Right lung (tissue), 10 donors: ENCODE results near the gene POLG2. TPM values are rescaled to one million over a fixed set of nuclear protein-coding genes. Genes with fewer than 3 reads are reported as not detected.

Experiments
- DNase-seq, 2 donors: peaks; one replicate each; pipeline ENCODE4 v3.0.0-alpha.2; 2013
- long read RNA-seq, 8 donors: transcript quantifications; one replicate each; lab custom pipeline, GENCODE V29; 2026
- polyA plus RNA-seq, 5 donors: library from polyadenylated mRNA; unstranded; fragments of 120-200 nt; gene quantifications; one replicate each; pipeline versions ENCODE4 v1.2.1 to v1.2.3, GENCODE V29; 2013; ENCODE audit warnings: inconsistent platforms in 1 of 5, low replicate concordance in 1 of 5; ENCODE audit not compliant: insufficient read length in 5 of 5, insufficient read depth in 1 of 5

Gene POLG2
- polyA plus RNA-seq, result 10 to 100 TPM; 32.5 to 63.5 (median 47.6) TPM
- long read RNA-seq, donor 1, transcript POLG2-201 (8 exons, 1,564 nt), result major isoform, 6 of 44 reads
- long read RNA-seq, donor 1, partial matches to known transcripts, result 37 of 44 reads
- long read RNA-seq, donor 1, other reads (novel, unspliced or antisense), result 0 of 44 reads
- long read RNA-seq, donor 2, partial matches to known transcripts, result 0 of 2 reads
- long read RNA-seq, donor 2, other reads (novel, unspliced or antisense), result 0 of 2 reads
- long read RNA-seq, donor 3, partial matches to known transcripts, result 0 of 4 reads
- long read RNA-seq, donor 3, other reads (novel, unspliced or antisense), result 0 of 4 reads
- long read RNA-seq, donor 4, partial matches to known transcripts, result 0 of 5 reads
- long read RNA-seq, donor 4, other reads (novel, unspliced or antisense), result 0 of 5 reads
- long read RNA-seq, donor 5, transcript POLG2-201 (8 exons, 1,564 nt), result major isoform, 9 of 99 reads
- long read RNA-seq, donor 5, partial matches to known transcripts, result 87 of 99 reads
- long read RNA-seq, donor 5, other reads (novel, unspliced or antisense), result 0 of 99 reads
- long read RNA-seq, donor 6, partial matches to known transcripts, result 11 of 17 reads
- long read RNA-seq, donor 6, other reads (novel, unspliced or antisense), result 0 of 17 reads
- long read RNA-seq, donor 7, partial matches to known transcripts, result 0 of 3 reads
- long read RNA-seq, donor 7, other reads (novel, unspliced or antisense), result 0 of 3 reads
- long read RNA-seq, donor 8, partial matches to known transcripts, result 0 of 2 reads
- long read RNA-seq, donor 8, other reads (novel, unspliced or antisense), result 0 of 2 reads

GRCh38 chr17:64496786-64497564 lies at the start of gene POLG2:
POLG2 (minus strand) TSS chr17:64497054; CDS start chr17:64496968, 86 bp downstream.
- peak; percentile 87 to 88 for DNase-seq

GRCh38 chr17:64544742-64545141 lies 47.9 kb upstream of the POLG2 start:
- no peak for DNase-seq

- DNase-seq, result no peak
Observed at GRCh38 chr17:64540118-64540776, 43.4 kb upstream of the POLG2 start.

- DNase-seq, result peak; percentile 63 to 72
Observed at GRCh38 chr17:64538508-64539130, 41.8 kb upstream of the POLG2 start.

- DNase-seq, result no peak
Observed at GRCh38 chr17:64537488-64537887, 40.6 kb upstream of the POLG2 start.

GRCh38 chr17:64536913-64537312 lies 40.1 kb upstream of the POLG2 start:
- DNase-seq, result no peak

GRCh38 chr17:64535357-64535756 lies 38.5 kb upstream of the POLG2 start:
- no peak for DNase-seq

- no peak for DNase-seq
Observed at GRCh38 chr17:64534187-64534586, 37.3 kb upstream of the POLG2 start.

GRCh38 chr17:64533784-64534183 lies 36.9 kb upstream of the POLG2 start:
- DNase-seq, result no peak

GRCh38 chr17:64532409-64532808 lies 35.6 kb upstream of the POLG2 start:
- DNase-seq, result no peak

- no peak for DNase-seq
Observed at GRCh38 chr17:64531955-64532371, 35.1 kb upstream of the POLG2 start.

- no peak for DNase-seq
Observed at GRCh38 chr17:64529221-64529620, 32.4 kb upstream of the POLG2 start.

- no peak for DNase-seq
Observed at GRCh38 chr17:64527914-64528313, 31.1 kb upstream of the POLG2 start.

GRCh38 chr17:64520359-64520758 lies 23.5 kb upstream of the POLG2 start:
- no peak for DNase-seq

GRCh38 chr17:64519601-64520000 lies 22.7 kb upstream of the POLG2 start:
- DNase-seq, result no peak

- no peak for DNase-seq
Observed at GRCh38 chr17:64515829-64516228, 19.0 kb upstream of the POLG2 start.

GRCh38 chr17:64515419-64515818 lies 18.6 kb upstream of the POLG2 start:
- no peak for DNase-seq

- no peak for DNase-seq
Observed at GRCh38 chr17:64509179-64509578, 12.3 kb upstream of the POLG2 start.

- DNase-seq, result no peak
Observed at GRCh38 chr17:64508683-64509082, 11.8 kb upstream of the POLG2 start.

GRCh38 chr17:64507413-64507782 lies 10.5 kb upstream of the POLG2 start:
- peak; percentile 59 to 72 for DNase-seq
